Measurements from ENCODE around the gene FOXL2. TPM values are rescaled to one million over a fixed set of nuclear protein-coding genes. Genes with fewer than 3 reads are reported as not detected.
A peak's percentile ranks its signal among the peaks of the same experiment; 100 is the strongest.

The FOXL2 gene
- total RNA-seq, 1 experiment from 2014 or later, result 0.22 TPM

- Histone ChIP-seq H3K23ac (ENCODE audit: insufficient read length, low read depth, low read length) (no peak overlapping the region), H3K56ac (ENCODE audit: insufficient read length, low read depth, low read length) (no peak overlapping the region), H2BK5ac (ENCODE audit: insufficient read length, low read length) (no peak overlapping the region), H3K27me3 (ENCODE audit: insufficient read depth, low read length) (no peaks in the 10 kb centered on the region), H2BK120ac (ENCODE audit: low read depth, low read length, poor library complexity, severe bottlenecking) (no peak overlapping the region), H3K27ac (ENCODE audit: insufficient read length, low read depth, low read length) (no peak overlapping the region), H3K23me2 (ENCODE audit: insufficient read length, low read depth, low read length, poor library complexity, severe bottlenecking) (no peaks in the 10 kb centered on the region), H2AFZ (ENCODE audit: low read length) (no peak overlapping the region), H4K8ac (replicated peaks; ENCODE audit: insufficient read length, low read depth, low read length) (no peak overlapping the region), H3K14ac (ENCODE audit: insufficient read depth, low read length) (no peak overlapping the region), H3K79me1 (ENCODE audit: insufficient read depth, low read depth, low read length, poor library complexity, severe bottlenecking) (no peaks in the 10 kb centered on the region), H3K4ac (ENCODE audit: low read depth, low read length) (no peak overlapping the region), H4K5ac (ENCODE audit: insufficient read length, low read depth, low read length) (no peak overlapping the region), H2BK12ac (ENCODE audit: insufficient read length, low read depth, low read length) (no peak overlapping the region), H2AK5ac (ENCODE audit: insufficient read length, low read length) (no peak overlapping the region), H3K79me2 (ENCODE audit: insufficient read depth, low read length) (no peaks in the 10 kb centered on the region), H3K4me1 (ENCODE audit: insufficient read depth, low read length) (no peaks in the 10 kb centered on the region), H3K4me2 (ENCODE audit: insufficient read depth, insufficient read length, low read length) (no peak overlapping the region), H4K91ac (ENCODE audit: insufficient read length, low read depth, low read length) (no peak overlapping the region), H2BK15ac (ENCODE audit: low read depth, low read length) (no peak overlapping the region), H3T11ph (ENCODE audit: low read length) (no peak overlapping the region), H2BK20ac (ENCODE audit: low read depth, low read length, poor library complexity, severe bottlenecking) (no peak overlapping the region), H4K20me1 (ENCODE audit: control insufficient read depth, insufficient read depth, insufficient read length) (no peaks in the 10 kb centered on the region), H3K9me3 (ENCODE audit: control insufficient read depth, low read depth, low read length) (no peaks in the 10 kb centered on the region), H3K18ac (ENCODE audit: insufficient read length, low read depth, low read length) (no peak overlapping the region), H3K9ac (ENCODE audit: extremely low read depth, insufficient read length, low read length) (no peak overlapping the region)
- no peaks in the 10 kb centered on the region for H3K36me3 Mint-ChIP-seq (ENCODE audit: insufficient read depth in 1 of 3, low read depth in 3 of 3)
- peaks cover 2% of the 10 kb centered on the region in 2 experiments; a peak in 2 of 4 replicates for H3K4me1 Mint-ChIP-seq
- WGBS (ENCODE audit: extremely low coverage, insufficient read length, low lambda C conversion rate), result no CpG with 5 or more reads among the region's 8 CpGs
- no peaks in the 10 kb centered on the region for H3K9me3 Mint-ChIP-seq
- no peak for DNase-seq
- TF ChIP-seq CTCF (conservative IDR thresholded peaks at IDR 0.05), result no peak
- H3K27ac Mint-ChIP-seq, result peak overlapping the region in 1 of 3 experiments; percentile 72; a peak in 2 of 7 replicates
- no peak overlapping the region; a peak in 1 of 5 replicates for H3K4me3 Mint-ChIP-seq
- H3K27me3 Mint-ChIP-seq (ENCODE audit: low read depth), result peaks cover 10% of the 10 kb centered on the region
Measured at GRCh38 chr3:138921316-138922292, 25.3 kb downstream of the FOXL2 start.

Data from H9 (cell line).